Spleen (tissue), 7 donors: Measurements from ENCODE around the gene CDC14B.

Experiments used
- POLR2AphosphoS5 ChIP-seq, 3 donors: sonication (generic); formaldehyde crosslinking; IDR thresholded peaks; one replicate each; pipeline ENCODE4 v1.5.1; 2017; ENCODE audit warnings: antibody characterized with exemption in 3 of 3
- TF ChIP-seq, protein P1 (sequence below), 11 experiments: fragments of 200-600 bp in 7 of 11; fragments of 450-650 bp in 4 of 11; sonication (generic) in 4 of 11; IDR thresholded peaks in 8 of 11; conservative IDR thresholded peaks in 3 of 11; 1 replicate in 7 of 11; 2 replicates in 4 of 11; pipeline versions ENCODE4 v1.4.0 to v1.8.0; 2016 to 2021; ENCODE audit warnings: antibody characterized with exemption in 11 of 11, inconsistent platforms in 4 of 11, mild to moderate bottlenecking in 1 of 11
- donor health status: DM: no; HTN: no; CAD: no; lungs with moderate emphysema.
- donor health status: DM: no; HTN: no; CAD: no.
- donor health status: DM: no; HTN: no; CAD: no.

DNA sequence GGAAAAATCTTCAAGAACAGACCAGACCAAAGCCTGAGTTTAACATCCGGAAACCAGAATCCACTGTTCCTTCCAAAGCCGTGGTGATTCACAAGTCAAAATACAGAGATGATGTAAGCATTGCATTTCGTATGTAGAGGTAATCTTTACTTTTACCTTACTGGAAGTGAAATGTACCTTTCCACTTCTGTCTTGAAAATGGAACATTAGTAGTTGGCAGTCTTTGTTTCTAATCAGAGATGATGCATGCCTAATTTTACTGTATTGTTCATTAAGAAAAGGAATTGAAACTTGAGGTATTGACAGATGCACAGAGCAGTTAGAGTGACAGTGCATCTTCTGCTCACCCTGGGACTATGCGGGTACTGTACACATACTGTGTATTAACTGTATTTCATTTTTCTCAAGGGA is 135.1 kb downstream of the CDC14B start:
- no peak for TF ChIP-seq POLR2AphosphoS5 (IDR thresholded peaks at IDR 0.05)
- TF ChIP-seq, protein P1, sequence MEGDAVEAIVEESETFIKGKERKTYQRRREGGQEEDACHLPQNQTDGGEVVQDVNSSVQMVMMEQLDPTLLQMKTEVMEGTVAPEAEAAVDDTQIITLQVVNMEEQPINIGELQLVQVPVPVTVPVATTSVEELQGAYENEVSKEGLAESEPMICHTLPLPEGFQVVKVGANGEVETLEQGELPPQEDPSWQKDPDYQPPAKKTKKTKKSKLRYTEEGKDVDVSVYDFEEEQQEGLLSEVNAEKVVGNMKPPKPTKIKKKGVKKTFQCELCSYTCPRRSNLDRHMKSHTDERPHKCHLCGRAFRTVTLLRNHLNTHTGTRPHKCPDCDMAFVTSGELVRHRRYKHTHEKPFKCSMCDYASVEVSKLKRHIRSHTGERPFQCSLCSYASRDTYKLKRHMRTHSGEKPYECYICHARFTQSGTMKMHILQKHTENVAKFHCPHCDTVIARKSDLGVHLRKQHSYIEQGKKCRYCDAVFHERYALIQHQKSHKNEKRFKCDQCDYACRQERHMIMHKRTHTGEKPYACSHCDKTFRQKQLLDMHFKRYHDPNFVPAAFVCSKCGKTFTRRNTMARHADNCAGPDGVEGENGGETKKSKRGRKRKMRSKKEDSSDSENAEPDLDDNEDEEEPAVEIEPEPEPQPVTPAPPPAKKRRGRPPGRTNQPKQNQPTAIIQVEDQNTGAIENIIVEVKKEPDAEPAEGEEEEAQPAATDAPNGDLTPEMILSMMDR (IDR thresholded peaks at IDR 0.05 in 8 of 11, conservative IDR thresholded peaks at IDR 0.05 in 3 of 11): no peak
